ENCODE data around the gene R3HDM1. TPM values are rescaled to one million over a fixed set of nuclear protein-coding genes. Genes with fewer than 3 reads are reported as not detected.

R3HDM1 gene
- total and polyA plus RNA-seq, 2 donors (not counting 1 experiment from before 2014, with no cell fraction given), result 23.7 to 57.8 TPM

GRCh38 chr2:135685361-135685760 lies 154.1 kb downstream of the R3HDM1 start:
- no peak for DNase-seq
- ChIA-PET POLR2A (no interaction called here), CTCF (interaction anchor here (1.3 kb wide), 1 partner anchor 24 kb away, joined by 3 read pairs; no protein-coding TSS in a partner anchor)
- H3K4me1 ChIP-seq (ENCODE audit: control insufficient read depth in 2 of 2, insufficient read depth in 2 of 2, low read length in 2 of 2), result no peaks in the 10 kb centered on the region
- no peak overlapping the region for H2AFZ ChIP-seq (ENCODE audit: insufficient read depth, low read depth, low read length, poor library complexity, severe bottlenecking)
- TF ChIP-seq CTCF (IDR thresholded peaks at IDR 0.05) (no peak), EZH2 (IDR thresholded peaks at IDR 0.05; ENCODE audit: borderline replicate concordance, insufficient read depth, low read depth, low read length, poor library complexity, severe bottlenecking) (no peak)
- peaks cover 3 to 18% of the 10 kb centered on the region in 2 experiments for H3K36me3 ChIP-seq (replicated peaks in 1 of 2; ENCODE audit: control extremely low read depth in 1 of 2, control insufficient read depth in 1 of 2, extremely low read depth in 1 of 2, insufficient read depth in 2 of 2, low read length in 1 of 2)
- Mint-ChIP-seq H3K27me3 (no peaks in the 10 kb centered on the region), H3K9me3 (ENCODE audit: insufficient read depth) (no peaks in the 10 kb centered on the region), H3K4me1 (no peaks in the 10 kb centered on the region), H3K4me3 (no peak overlapping the region), H3K27ac (no peak overlapping the region)
- H3K9me3 ChIP-seq (ENCODE audit: control extremely low read depth in 1 of 3, control insufficient read depth in 2 of 3, insufficient read depth in 1 of 3, low read length in 2 of 3), result no peaks in the 10 kb centered on the region
- no peak overlapping the region for H3K4me3 ChIP-seq (ENCODE audit: control extremely low read depth in 1 of 5, extremely low read depth in 1 of 5, insufficient read depth in 1 of 5, low read depth in 2 of 5, low read length in 4 of 5)
- WGBS (ENCODE audit: insufficient coverage), result no CpG with 5 or more reads among the region's 1 CpG
- no peak for ATAC-seq (ENCODE audit: low read depth)
- H4K20me1 ChIP-seq (ENCODE audit: control insufficient read depth, insufficient read depth, low read length, poor library complexity, severe bottlenecking), result no peaks in the 10 kb centered on the region
- no peak overlapping the region for H3K27ac ChIP-seq (ENCODE audit: low read length in 2 of 2)
- H3K27me3 ChIP-seq (replicated peaks in 1 of 4; ENCODE audit: control extremely low read depth in 1 of 4, control insufficient read depth in 3 of 4, insufficient read depth in 4 of 4, low read length in 3 of 4), result no peaks in the 10 kb centered on the region
- H3K4me2 ChIP-seq (replicated peaks; ENCODE audit: low read depth, low read length, poor library complexity, severe bottlenecking), result no peak overlapping the region
- no peak overlapping the region for H3K9ac ChIP-seq (ENCODE audit: low read length)
- intact Hi-C loops (cut with micrococcal nuclease), result no loop called here
- H3K79me2 ChIP-seq (ENCODE audit: control insufficient read depth, insufficient read depth, low read length), result no peaks in the 10 kb centered on the region

GRCh38 chr2:135688978-135689377 lies 157.7 kb downstream of the R3HDM1 start:
- H3K9me3 Mint-ChIP-seq (ENCODE audit: insufficient read depth), result no peaks in the 10 kb centered on the region
- H3K36me3 ChIP-seq (replicated peaks in 1 of 2; ENCODE audit: control extremely low read depth in 1 of 2, control insufficient read depth in 1 of 2, extremely low read depth in 1 of 2, insufficient read depth in 2 of 2, low read length in 1 of 2), result peaks cover 2 to 9% of the 10 kb centered on the region in 2 experiments
- ATAC-seq (ENCODE audit: low read depth) (no peak), DNase-seq (no peak)
- H3K27ac Mint-ChIP-seq, result no peak overlapping the region
- no peaks in the 10 kb centered on the region for H3K9me3 ChIP-seq (ENCODE audit: control extremely low read depth in 1 of 3, control insufficient read depth in 2 of 3, insufficient read depth in 1 of 3, low read length in 2 of 3)
- H3K4me3 Mint-ChIP-seq, result no peak overlapping the region
- H3K27me3 ChIP-seq (replicated peaks in 1 of 4; ENCODE audit: control extremely low read depth in 1 of 4, control insufficient read depth in 3 of 4, insufficient read depth in 4 of 4, low read length in 3 of 4), result no peaks in the 10 kb centered on the region
- H3K4me3 ChIP-seq (ENCODE audit: control extremely low read depth in 1 of 5, extremely low read depth in 1 of 5, insufficient read depth in 1 of 5, low read depth in 2 of 5, low read length in 4 of 5), result no peak overlapping the region
- no peaks in the 10 kb centered on the region for H3K27me3 Mint-ChIP-seq
- H3K9ac ChIP-seq (ENCODE audit: low read length), result no peak overlapping the region
- H3K4me2 ChIP-seq (replicated peaks; ENCODE audit: low read depth, low read length, poor library complexity, severe bottlenecking), result no peak overlapping the region
- no peak overlapping the region for H3K27ac ChIP-seq (ENCODE audit: low read length in 2 of 2)
- intact Hi-C loops (cut with micrococcal nuclease), result no loop called here
- ChIA-PET CTCF (no interaction called here), POLR2A (no interaction called here)
- no peak overlapping the region for H2AFZ ChIP-seq (ENCODE audit: insufficient read depth, low read depth, low read length, poor library complexity, severe bottlenecking)
- H4K20me1 ChIP-seq (ENCODE audit: control insufficient read depth, insufficient read depth, low read length, poor library complexity, severe bottlenecking), result no peaks in the 10 kb centered on the region
- no peaks in the 10 kb centered on the region for H3K4me1 ChIP-seq (ENCODE audit: control insufficient read depth in 2 of 2, insufficient read depth in 2 of 2, low read length in 2 of 2)
- no peaks in the 10 kb centered on the region for H3K4me1 Mint-ChIP-seq
- H3K79me2 ChIP-seq (ENCODE audit: control insufficient read depth, insufficient read depth, low read length), result no peaks in the 10 kb centered on the region
- TF ChIP-seq CTCF (IDR thresholded peaks at IDR 0.05) (no peak), EZH2 (IDR thresholded peaks at IDR 0.05; ENCODE audit: borderline replicate concordance, insufficient read depth, low read depth, low read length, poor library complexity, severe bottlenecking) (no peak)

Data from B cell (primary cell).